HG02840 (cell line): Measurements from ENCODE around the gene PAN3.
"Not testable (repeated sequence)": the region's sequence is repeated elsewhere in the genome, so short reads cannot be mapped to it uniquely, and the experiment has no call there.

Source experiments
- ATAC-seq: cut with Tn5 transposase; IDR thresholded peaks from one replicate; pipeline ENCODE4 v1.9.1; 2021; ENCODE audit warnings: mild to moderate bottlenecking, moderate library complexity, moderate number of reproducible peaks; ENCODE audit not compliant: unreplicated experiment, low FRiP score

The PAN3 gene

GRCh38 chr13:28138012-28138755, at the start of gene PAN3:
Gene PAN3 (plus strand): TSS chr13:28138545. CDS start chr13:28138658, 113 bp downstream.
- peak; percentile 66 for ATAC-seq

- ATAC-seq: no peak
Observed at GRCh38 chr13:28089065-28089464, 49.3 kb upstream of the PAN3 start.

- ATAC-seq: no peak
Observed at GRCh38 chr13:28092431-28092830, 45.9 kb upstream of the PAN3 start.

GRCh38 chr13:28093881-28094280, 44.5 kb upstream of the PAN3 start:
- ATAC-seq: no peak

- ATAC-seq: no peak
Observed at GRCh38 chr13:28094306-28094705, 44.0 kb upstream of the PAN3 start.

GRCh38 chr13:28097503-28097902, 40.8 kb upstream of the PAN3 start:
- ATAC-seq: no peak

- no peak for ATAC-seq
Observed at GRCh38 chr13:28099396-28100149, 38.8 kb upstream of the PAN3 start.

- ATAC-seq: no peak
Observed at GRCh38 chr13:28100150-28101121, 37.9 kb upstream of the PAN3 start, which contains the start of gene FLT3. Gene FLT3 (minus strand): TSS chr13:28100576. CDS start chr13:28100510, 66 bp downstream.

GRCh38 chr13:28101886-28102285, 36.5 kb upstream of the PAN3 start:
- not testable (repeated sequence) for ATAC-seq

- no peak for ATAC-seq
Observed at GRCh38 chr13:28106976-28107375, 31.4 kb upstream of the PAN3 start.

GRCh38 chr13:28110414-28110813, 27.9 kb upstream of the PAN3 start:
- no peak for ATAC-seq

GRCh38 chr13:28116736-28117135, 21.6 kb upstream of the PAN3 start:
- ATAC-seq: no peak

GRCh38 chr13:28117689-28118377, 20.5 kb upstream of the PAN3 start:
- no peak for ATAC-seq

GRCh38 chr13:28120317-28120716, 18.0 kb upstream of the PAN3 start:
- ATAC-seq: no peak

- no peak for ATAC-seq
Observed at GRCh38 chr13:28121224-28121623, 17.1 kb upstream of the PAN3 start.

GRCh38 chr13:28128030-28128429, 10.3 kb upstream of the PAN3 start:
- ATAC-seq: no peak

GRCh38 chr13:28128926-28129325, 9.4 kb upstream of the PAN3 start:
- ATAC-seq: no peak

- ATAC-seq: no peak
Observed at GRCh38 chr13:28129911-28130693, 8.2 kb upstream of the PAN3 start.

GRCh38 chr13:28131646-28132045, 6.7 kb upstream of the PAN3 start:
- ATAC-seq: no peak
